ENCODE measurements around the gene IPPK. TPM values are rescaled to one million over a fixed set of nuclear protein-coding genes. Genes with fewer than 3 reads are reported as not detected.

The IPPK gene
- total RNA-seq, 1 donor: 10.4 TPM

DNA sequence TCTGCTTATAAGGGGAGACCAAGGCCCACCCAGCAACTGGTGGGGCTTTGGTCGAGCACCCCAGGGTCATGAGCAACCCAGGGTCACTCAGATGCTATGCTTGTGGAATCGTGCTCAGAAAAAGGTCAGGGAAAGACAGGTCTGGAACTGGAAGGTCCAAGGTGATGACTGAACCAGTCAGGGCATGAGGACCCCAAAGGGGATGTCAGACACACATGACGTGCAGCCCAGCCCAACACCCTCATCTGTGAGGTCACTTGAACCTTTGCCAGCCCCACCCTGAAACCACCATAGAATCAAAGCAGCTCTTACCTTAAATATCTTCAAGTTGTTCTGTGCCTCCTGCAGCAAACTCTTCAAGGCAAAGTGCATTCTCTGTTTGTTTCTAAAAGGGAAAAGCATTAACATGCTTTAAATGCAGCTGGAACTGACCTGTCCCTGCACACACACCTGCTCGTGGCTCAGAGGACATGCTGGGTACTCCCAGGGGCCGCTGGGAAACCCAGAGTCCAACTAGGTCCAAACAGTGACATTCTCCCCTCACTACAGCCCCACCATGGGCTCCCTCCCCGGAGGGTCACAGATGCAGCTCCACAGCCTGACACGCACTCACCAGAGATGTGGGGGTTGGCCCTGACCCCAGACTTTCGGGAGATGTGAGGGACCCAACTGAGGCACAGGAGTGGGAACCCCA, 29.4 kb downstream of the IPPK start:
- TF ChIP-seq, protein P1, sequence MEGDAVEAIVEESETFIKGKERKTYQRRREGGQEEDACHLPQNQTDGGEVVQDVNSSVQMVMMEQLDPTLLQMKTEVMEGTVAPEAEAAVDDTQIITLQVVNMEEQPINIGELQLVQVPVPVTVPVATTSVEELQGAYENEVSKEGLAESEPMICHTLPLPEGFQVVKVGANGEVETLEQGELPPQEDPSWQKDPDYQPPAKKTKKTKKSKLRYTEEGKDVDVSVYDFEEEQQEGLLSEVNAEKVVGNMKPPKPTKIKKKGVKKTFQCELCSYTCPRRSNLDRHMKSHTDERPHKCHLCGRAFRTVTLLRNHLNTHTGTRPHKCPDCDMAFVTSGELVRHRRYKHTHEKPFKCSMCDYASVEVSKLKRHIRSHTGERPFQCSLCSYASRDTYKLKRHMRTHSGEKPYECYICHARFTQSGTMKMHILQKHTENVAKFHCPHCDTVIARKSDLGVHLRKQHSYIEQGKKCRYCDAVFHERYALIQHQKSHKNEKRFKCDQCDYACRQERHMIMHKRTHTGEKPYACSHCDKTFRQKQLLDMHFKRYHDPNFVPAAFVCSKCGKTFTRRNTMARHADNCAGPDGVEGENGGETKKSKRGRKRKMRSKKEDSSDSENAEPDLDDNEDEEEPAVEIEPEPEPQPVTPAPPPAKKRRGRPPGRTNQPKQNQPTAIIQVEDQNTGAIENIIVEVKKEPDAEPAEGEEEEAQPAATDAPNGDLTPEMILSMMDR (IDR thresholded peaks at IDR 0.05; ENCODE audit: insufficient read depth, low read depth, low read length): no peak
- no peak for DNase-seq (ENCODE audit: low read depth)
- no peak overlapping the region for H3K4me3 ChIP-seq (ENCODE audit: low read depth, low read length)

DNA sequence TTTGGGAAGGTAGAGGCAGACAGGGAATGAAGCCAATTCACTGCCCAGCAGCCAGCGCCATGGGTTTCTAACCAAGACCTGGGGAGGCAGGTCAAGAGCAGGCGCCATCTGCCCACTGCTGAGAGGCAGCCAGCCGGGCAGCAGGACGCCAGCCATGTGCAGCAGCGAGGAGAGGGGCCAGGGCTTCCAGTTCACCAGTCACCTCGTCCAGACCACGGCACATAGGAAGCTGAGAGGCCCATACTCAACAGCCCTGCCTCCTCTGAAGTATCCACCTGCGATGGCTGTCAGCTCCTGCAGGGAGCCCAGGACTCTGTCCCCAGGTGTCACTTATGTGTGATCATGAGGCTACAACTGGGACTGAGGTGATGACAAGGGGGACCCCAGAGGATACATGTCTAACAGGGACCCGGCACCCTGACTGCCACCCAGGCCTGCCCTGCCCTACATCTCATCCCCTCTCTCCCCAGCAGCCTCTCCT, 30.1 kb downstream of the IPPK start:
- TF ChIP-seq, protein P1 (IDR thresholded peaks at IDR 0.05; ENCODE audit: insufficient read depth, low read depth, low read length): no peak
- DNase-seq (ENCODE audit: low read depth): no peak
- no peak overlapping the region for H3K4me3 ChIP-seq (ENCODE audit: low read depth, low read length)

DNA sequence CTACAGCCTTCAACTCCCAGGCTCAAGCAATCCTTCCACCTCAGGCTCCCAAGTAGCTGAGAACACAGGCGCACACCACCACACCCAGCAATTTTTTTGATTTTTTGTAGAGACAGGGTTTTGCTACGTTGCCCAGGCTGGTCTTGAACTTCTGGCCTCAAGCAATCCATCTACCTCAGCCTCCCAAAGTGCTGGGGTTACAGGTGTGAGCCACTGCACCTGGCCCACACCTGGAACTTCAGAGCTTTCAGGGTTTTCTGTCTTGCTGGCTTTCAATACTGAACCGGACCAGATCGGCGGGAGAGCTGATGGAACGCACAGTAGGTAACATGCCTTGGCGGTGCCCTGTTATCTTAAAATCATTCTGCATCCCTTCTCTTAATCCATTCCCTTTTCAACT, 30.8 kb downstream of the IPPK start:
- TF ChIP-seq, protein P1 (IDR thresholded peaks at IDR 0.05; ENCODE audit: insufficient read depth, low read depth, low read length): no peak
- DNase-seq (ENCODE audit: low read depth): no peak
- no peak overlapping the region for H3K4me3 ChIP-seq (ENCODE audit: low read depth, low read length)

DNA sequence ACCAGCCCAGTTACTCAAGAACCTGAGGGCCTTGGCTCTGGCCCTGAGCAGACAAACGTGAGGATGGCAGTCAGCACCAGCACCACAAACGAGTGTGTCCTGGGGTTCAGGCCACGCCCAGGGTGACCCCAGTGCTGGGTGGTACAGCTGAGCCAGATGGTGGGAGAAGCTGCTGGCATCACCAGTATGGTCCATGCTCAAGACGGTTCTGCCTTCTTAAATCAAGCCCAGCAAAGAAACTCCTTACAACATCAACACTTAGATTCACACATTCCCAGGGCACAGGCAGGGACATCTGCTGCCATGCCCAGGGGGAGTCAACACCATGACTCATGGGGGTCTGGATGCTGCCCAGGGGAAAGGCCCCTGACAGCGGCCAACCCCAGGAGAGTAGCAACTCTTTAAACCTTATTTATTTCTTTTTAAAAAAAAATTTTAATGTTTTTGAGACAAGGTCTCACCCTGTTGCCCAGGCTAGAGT, 31.3 kb downstream of the IPPK start:
- no peak for DNase-seq (ENCODE audit: low read depth)
- no peak overlapping the region for H3K4me3 ChIP-seq (ENCODE audit: low read depth, low read length)
- TF ChIP-seq, protein P1 (IDR thresholded peaks at IDR 0.05; ENCODE audit: insufficient read depth, low read depth, low read length): no peak

DNA sequence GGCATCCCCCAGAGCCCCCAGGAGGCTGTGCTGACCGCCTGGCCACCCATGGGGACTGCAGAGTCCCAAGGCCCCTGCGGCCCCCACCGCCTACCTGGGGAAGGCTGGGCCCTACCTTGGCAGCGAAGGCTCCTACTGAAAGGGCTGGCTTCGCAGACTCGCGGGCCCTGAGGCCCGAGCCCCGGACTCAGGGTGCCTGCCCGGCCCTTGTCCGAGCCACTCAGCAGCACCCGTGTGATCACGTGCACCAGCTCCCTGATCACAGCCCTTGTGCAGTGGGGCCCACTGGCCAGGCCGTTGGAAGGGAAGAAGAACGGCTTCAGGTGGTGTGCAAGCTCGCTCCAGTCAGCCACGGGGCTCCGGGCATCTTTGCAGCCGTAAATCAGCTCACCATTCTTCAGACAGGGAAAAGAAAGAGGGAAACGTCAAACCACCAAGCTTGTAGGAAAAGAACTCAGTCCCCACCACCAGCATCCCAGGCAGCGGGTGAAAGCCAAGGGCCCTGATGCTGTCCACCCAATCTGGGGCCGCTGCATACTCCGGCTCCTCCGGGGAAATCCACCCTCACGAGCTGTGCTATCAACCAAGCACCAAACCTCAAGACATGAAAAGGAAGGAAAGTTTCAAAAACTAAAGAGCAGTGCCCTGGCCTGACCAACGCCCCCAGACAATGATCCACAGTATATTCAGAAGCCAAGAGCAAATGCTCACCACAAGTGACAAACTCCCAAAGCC, 31.9 kb downstream of the IPPK start:
- no peak for DNase-seq (ENCODE audit: low read depth)
- TF ChIP-seq, protein P1 (IDR thresholded peaks at IDR 0.05; ENCODE audit: insufficient read depth, low read depth, low read length): no peak
- H3K4me3 ChIP-seq (ENCODE audit: low read depth, low read length): no peak overlapping the region

DNA sequence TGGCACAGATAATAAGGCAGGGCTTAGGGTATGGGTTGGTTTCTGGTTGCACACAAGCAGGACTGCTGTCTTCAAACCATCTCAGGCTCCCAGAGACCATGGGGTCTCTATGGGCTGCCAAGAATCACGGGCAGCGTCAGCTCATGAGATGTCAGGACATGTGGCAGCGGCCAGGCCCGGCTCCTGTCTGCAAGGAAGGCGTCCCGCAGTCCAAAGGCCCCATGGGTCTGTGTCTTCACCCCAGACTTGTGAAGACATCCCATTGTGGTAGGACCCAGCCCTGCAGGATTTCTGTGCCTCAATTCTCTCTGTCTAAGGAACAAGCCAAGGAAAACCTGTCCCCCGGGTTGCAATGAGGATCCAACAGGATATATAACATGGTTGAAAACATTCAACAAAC, 32.6 kb downstream of the IPPK start:
- TF ChIP-seq, protein P1 (IDR thresholded peaks at IDR 0.05; ENCODE audit: insufficient read depth, low read depth, low read length): no peak
- no peak overlapping the region for H3K4me3 ChIP-seq (ENCODE audit: low read depth, low read length)
- DNase-seq (ENCODE audit: low read depth): no peak
